ENCODE data around the gene ARVCF. TPM values are rescaled to one million over a fixed set of nuclear protein-coding genes. Genes with fewer than 3 reads are reported as not detected.

ARVCF gene
- total RNA-seq, 4 donors from 2014 or later = 47.5 to 98.3 (median 80.6) TPM

GRCh38 chr22:19994851-19995610 is 21.6 kb downstream of the ARVCF start:
- H3K27ac ChIP-seq = peak overlapping the region; percentile 72 to 93 (median 80)
- no peaks in the 10 kb centered on the region for H3K36me3 ChIP-seq
- TF ChIP-seq EP300 (IDR thresholded peaks at IDR 0.05) = no peak
- no peak for TF ChIP-seq CTCF (IDR thresholded peaks at IDR 0.05)
- H3K4me3 ChIP-seq = no peak overlapping the region
- no peaks in the 10 kb centered on the region for H3K27me3 ChIP-seq
- 42 to 47% methylated on average over 12 of the region's 12 CpGs for WGBS, 2 donors
- no peaks in the 10 kb centered on the region for H3K9me3 ChIP-seq
- DNase-seq (ENCODE audit: low spot score in 2 of 2) = no peak
- peaks cover 0 to 97% (median 67%) of the 10 kb centered on the region in 4 donors for H3K4me1 ChIP-seq

- whole genome bisulfite sequencing, 2 donors = 86 to 94% methylated on average over 7 of the region's 7 CpGs
- H3K4me1 ChIP-seq = peaks cover 0 to 97% (median 57%) of the 10 kb centered on the region in 4 donors
- peak overlapping the region in 2 of 4 donors; percentile 90 to 93 for H3K27ac ChIP-seq
- TF ChIP-seq POLR2A (IDR thresholded peaks at IDR 0.05) (no peak), CTCF (IDR thresholded peaks at IDR 0.05) (no peak), EP300 (IDR thresholded peaks at IDR 0.05) (no peak)
- no peaks in the 10 kb centered on the region for H3K27me3 ChIP-seq
- H3K36me3 ChIP-seq = no peaks in the 10 kb centered on the region
- DNase-seq (ENCODE audit: low spot score in 2 of 2) = no peak
- H3K4me3 ChIP-seq = no peak overlapping the region
- no peaks in the 10 kb centered on the region for H3K9me3 ChIP-seq
Observed at GRCh38 chr22:19993926-19994325, 22.7 kb downstream of the ARVCF start.

GRCh38 chr22:19992921-19993355 is 23.7 kb downstream of the ARVCF start:
- DNase-seq (ENCODE audit: low spot score in 2 of 2) = no peak
- no peaks in the 10 kb centered on the region for H3K9me3 ChIP-seq
- peaks cover 0 to 97% (median 49%) of the 10 kb centered on the region in 4 donors for H3K4me1 ChIP-seq
- 62 to 69% methylated on average over 6 of the region's 6 CpGs for WGBS, 2 donors
- TF ChIP-seq POLR2A (IDR thresholded peaks at IDR 0.05) = no peak
- no peak for TF ChIP-seq CTCF (IDR thresholded peaks at IDR 0.05)
- no peak for TF ChIP-seq EP300 (IDR thresholded peaks at IDR 0.05)
- no peak overlapping the region for H3K4me3 ChIP-seq
- H3K27me3 ChIP-seq = no peaks in the 10 kb centered on the region
- H3K27ac ChIP-seq = peak overlapping the region; percentile 30 to 93 (median 74)
- H3K36me3 ChIP-seq = no peaks in the 10 kb centered on the region

- H3K4me1 ChIP-seq = peaks cover 0 to 97% (median 46%) of the 10 kb centered on the region in 4 donors
- TF ChIP-seq POLR2A (IDR thresholded peaks at IDR 0.05) (no peak), CTCF (IDR thresholded peaks at IDR 0.05) (no peak), EP300 (IDR thresholded peaks at IDR 0.05) (no peak)
- no peak overlapping the region for H3K4me3 ChIP-seq
- no peaks in the 10 kb centered on the region for H3K27me3 ChIP-seq
- H3K9me3 ChIP-seq = no peaks in the 10 kb centered on the region
- H3K36me3 ChIP-seq = no peaks in the 10 kb centered on the region
- no peak for DNase-seq (ENCODE audit: low spot score in 2 of 2)
- peak overlapping the region in 3 of 4 donors; percentile 59 to 93 (median 90) for H3K27ac ChIP-seq
- 77 to 81% methylated on average over 4 to 7 of the region's 7 CpGs for whole genome bisulfite sequencing, 2 donors
Observed at GRCh38 chr22:19992481-19992911, 24.1 kb downstream of the ARVCF start.
